NCI-H2171 treated with DMSO at 0.1 percent for 48 hours (cell line): Measurements from ENCODE around the gene DDX24.

ENCODE experiments used
- DNase-seq: peaks from one replicate; lab custom pipeline; 2025; lab: John Stamatoyannopoulos, UW

The DDX24 gene, protein sequence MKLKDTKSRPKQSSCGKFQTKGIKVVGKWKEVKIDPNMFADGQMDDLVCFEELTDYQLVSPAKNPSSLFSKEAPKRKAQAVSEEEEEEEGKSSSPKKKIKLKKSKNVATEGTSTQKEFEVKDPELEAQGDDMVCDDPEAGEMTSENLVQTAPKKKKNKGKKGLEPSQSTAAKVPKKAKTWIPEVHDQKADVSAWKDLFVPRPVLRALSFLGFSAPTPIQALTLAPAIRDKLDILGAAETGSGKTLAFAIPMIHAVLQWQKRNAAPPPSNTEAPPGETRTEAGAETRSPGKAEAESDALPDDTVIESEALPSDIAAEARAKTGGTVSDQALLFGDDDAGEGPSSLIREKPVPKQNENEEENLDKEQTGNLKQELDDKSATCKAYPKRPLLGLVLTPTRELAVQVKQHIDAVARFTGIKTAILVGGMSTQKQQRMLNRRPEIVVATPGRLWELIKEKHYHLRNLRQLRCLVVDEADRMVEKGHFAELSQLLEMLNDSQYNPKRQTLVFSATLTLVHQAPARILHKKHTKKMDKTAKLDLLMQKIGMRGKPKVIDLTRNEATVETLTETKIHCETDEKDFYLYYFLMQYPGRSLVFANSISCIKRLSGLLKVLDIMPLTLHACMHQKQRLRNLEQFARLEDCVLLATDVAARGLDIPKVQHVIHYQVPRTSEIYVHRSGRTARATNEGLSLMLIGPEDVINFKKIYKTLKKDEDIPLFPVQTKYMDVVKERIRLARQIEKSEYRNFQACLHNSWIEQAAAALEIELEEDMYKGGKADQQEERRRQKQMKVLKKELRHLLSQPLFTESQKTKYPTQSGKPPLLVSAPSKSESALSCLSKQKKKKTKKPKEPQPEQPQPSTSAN

DNA sequence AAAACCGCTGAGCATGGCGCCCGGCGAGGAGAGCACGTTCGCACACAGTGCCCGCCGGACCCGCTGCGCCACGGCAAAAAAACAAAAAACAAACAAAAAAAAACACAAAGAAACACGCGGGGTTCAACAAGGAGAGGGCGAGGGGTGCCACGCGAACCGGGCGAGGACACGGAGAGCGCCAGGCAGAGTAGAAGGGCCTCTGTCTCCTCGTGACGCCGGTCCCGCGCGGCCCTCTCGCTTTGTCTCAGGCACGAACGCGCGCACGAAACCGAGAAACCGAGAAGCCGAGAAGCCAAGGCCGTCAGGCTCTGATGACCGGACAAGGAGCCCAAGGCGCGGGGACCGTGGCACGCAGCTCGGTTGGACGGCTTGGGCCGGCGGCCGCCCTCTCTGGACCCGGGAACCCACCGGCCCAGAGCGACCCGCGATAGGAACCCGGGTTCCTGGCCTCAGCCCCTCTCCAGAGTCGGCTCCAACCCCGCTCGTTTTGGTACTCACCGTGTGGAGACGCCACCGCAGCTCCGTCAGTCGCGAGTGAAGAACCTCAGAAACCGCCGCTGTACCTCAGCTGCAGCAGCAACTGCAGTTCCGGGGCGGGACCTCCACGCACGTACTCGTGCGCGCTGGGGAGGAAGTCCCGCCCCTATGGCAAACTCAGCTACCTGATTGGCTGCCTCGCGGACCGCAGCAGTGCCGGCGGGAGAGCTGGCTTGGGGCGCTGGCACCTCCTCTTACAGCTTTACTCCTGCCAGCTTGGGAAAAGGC lies at the start of gene DDX24, which contains the start of gene IFI27L1:
Gene DDX24, minus strand, starts transcription at position 582 of the 765 bp plus-strand sequence. CDS start 1,460 bp downstream, outside the sequence.
Gene IFI27L1, plus strand, starts transcription at position 690 of the 765 bp plus-strand sequence. CDS start 15,628 bp downstream, outside the sequence.
- DNase-seq: peak; percentile 95

DNA sequence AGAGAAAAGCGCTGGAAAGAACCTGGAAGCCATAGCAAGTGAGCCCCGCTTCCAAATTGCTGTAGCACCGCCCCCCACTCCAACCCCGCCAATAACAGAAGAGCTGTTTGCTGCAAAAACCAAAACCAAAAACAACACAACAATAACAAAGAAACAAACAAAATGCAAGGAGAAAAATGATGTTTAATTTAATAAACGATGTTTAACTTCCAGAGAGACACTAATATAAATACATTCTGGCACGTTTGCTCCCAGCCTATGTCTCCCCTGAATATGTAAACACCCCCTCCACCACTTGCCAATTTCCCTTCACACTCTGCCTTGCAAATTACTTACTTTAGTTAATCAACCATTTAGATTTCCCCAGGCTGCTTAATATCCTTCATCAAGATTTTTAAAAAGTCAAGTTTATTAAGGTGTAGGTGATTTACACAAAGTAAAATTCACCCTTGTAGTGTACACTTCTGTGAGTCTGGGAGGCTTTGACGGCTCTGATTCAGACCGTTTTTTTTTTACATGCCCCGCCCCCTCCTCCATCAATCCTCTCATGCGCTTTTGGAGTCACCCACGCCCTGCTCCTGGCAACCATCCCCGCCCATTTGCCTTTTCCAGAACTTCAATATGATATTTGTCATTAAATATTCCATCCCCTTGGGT lies 48.9 kb upstream of the DDX24 start:
- DNase-seq: peak; percentile 76

DNA sequence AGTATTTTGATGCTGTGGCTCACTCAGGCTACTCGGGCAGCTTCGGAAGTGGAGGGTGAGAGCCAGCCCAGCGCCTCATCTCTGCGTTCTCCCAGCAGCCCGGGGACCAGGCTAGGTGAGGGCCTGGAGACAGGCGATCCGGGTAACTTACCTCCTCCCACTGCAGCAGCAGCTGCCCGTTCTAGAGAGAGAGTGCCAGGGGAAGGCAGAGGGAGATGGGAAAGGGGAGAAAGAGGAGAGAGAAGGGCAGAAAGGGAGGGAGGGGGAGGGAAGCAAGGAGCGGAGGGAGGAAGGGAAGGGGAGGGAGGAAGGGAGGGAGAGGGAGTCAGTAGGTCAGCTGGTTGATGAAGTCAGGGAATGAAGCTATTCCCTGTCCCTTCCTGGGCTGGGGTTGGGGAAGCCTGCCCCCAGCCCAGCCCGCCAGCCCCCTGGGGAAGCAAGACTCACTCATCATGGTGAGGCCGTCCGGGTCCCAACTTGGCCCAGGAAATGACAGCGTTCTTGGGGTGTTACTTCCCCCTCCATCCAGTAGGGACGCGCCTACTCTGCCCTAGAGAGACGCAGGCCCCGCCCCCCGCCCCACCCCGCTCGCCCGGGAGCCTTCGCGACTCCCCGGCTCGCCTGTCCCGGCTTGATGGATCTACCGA lies 48.2 kb upstream of the DDX24 start, which contains the start of gene IFI27L2:
Gene IFI27L2, minus strand, starts transcription at position 494 of the 647 bp plus-strand sequence. Its CDS starts 40 bp downstream, at position 454.
- DNase-seq: peak; percentile 89

DNA sequence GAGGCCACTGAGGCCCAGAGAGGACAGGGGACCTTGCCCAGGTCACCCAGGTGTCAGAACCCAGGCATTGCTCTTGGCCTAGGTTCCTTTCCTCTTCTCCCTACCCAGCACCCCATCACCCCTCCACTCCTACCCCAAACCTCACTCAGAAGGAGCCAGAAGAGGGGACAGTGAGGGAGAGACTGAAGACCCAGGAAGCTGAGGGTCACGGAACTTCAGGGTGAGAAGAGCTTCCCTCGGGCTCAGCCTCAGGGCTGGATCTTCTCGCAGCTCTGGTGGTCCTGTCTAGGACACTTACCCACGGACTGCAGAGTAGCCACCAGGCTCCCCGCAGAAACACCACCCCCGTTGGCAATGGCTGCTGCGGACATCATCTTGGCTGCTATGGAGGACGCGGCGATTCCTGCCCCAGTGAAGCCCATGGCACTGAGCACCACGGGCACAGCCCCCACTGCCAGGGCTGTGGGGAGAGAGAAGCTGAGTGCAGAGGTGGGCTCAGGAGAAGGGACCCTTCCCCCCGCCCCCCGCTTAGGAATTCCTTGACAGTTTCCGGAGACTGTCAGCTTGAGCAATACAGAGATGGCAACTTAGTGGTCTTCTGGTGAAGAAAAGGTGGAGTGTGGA lies 47.3 kb upstream of the DDX24 start:
- DNase-seq: no peak

DNA sequence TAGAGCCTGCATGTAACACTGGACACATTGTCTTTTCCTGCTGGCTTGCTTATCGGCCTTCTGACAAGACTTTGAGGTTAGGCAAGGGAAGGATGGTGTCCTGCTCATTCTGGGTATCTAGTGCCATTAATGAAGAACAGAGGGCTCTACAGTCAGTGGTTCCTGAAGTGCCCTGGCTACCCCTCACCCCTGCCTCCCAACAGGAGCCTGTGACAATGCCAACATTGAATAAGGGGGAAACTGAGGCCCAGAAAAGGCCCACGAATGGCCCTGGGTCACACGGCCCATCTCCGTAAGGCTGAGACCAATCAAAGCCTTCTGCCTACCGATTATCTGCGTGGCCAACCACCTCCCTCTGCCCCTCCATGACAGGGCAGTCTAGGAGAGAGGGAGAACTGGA lies 46.3 kb upstream of the DDX24 start:
- no peak for DNase-seq

DNA sequence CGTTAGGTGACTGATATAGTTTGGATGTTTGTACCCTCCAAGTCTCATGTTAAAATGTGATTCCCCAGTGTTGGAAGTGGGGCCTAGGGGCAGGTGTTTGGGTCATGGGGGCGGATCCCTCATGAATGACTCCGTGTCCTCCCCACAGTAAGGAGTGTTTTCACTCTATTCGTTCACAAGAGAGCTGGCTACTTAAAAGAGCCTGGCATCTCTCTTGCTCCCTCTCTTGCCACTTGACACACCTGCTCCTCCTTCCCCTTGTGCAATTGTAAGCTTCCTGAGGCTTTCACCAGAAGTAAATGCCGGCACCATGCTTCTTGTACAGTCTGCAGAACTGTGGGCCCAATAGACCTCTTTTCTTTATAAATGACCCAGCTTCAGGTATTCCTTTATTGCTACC lies 45.8 kb upstream of the DDX24 start:
- DNase-seq: no peak

DNA sequence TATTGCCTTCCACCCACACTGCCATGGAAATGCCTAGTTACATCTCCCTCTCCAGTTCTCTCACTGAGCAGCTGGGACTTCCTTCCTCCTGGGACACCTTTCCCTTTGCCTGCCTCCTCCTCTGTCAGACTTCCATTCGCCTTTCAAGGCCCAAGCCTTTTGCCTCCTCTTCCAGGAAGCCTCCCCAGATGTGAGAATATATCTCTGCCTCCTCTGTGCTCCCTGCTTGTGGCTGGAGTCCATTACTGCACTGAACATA lies 45.3 kb upstream of the DDX24 start:
- no peak for DNase-seq

DNA sequence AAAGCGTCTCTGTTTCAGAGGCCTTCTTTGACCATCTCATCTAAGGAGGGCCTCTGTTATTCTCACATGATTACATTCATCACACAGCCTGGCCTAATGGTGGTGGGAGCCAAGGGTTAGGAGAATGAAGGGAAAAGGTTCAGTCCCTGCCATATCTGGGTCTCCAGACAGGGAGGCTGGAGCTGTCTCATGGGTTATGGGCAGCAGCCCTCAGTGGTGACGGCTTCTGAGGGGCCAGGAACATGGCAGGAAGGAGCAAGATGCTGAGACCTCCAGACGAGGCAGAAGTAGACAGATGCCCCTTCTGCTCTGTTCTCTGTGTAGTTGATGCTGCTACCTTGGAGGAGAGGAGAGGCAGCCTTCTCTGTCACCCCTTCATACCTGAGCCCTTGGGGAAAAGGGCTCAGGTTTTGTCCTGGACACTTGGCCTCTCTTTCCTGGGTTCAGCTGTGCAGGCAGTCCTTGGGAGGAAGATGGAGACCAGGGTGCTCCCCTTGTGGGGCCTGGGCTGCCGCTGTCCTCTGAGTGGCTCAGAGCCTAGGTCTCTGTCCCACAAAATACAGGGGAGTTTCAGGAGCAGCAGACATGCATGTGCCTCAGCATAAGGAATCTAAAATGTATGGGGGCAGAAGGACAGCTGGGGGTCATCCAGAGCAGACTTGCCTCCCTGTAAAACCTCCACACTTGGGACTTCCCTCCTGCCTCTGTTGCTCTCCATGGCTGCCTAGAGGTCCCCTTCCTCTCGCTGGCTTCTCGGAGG lies 44.8 kb upstream of the DDX24 start:
- no peak for DNase-seq

DNA sequence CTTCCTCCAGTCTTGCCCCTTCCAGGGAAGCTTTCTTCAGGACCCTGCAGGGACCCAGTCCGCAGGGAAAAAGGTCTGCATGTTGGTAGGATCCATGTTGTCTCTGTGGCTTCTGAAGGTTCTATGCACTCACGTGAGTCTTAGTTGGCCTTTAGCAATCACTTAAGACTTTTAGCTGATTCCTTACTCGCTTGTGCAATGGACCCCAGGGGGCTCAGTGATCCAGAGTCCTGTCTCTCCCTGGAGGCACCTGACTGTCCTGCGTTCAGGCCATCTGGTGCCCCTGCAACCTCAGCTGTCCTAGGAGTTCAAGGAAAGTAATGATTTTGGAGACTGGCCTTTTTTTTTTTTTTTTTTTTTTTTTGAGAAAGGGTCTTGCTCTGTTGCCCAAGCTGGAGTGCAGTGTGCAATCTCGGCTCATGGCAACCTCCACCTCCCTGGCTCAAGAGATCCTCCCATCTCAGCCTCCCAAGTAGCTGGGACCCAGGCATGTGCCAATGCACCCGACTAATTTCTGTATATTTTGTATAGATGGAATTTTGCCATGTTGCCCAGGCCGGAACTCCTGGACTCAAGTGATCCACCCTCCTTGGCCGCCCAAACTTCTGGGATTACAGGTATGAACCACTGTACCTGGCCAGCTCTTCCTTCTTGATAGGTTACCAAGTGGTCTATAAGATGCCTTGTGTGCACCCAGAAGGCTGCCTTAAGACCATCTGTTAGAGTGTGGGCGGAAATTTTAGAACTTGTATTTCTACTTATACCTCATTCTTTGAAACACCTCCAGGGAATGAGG lies 43.8 kb upstream of the DDX24 start:
- DNase-seq: no peak

DNA sequence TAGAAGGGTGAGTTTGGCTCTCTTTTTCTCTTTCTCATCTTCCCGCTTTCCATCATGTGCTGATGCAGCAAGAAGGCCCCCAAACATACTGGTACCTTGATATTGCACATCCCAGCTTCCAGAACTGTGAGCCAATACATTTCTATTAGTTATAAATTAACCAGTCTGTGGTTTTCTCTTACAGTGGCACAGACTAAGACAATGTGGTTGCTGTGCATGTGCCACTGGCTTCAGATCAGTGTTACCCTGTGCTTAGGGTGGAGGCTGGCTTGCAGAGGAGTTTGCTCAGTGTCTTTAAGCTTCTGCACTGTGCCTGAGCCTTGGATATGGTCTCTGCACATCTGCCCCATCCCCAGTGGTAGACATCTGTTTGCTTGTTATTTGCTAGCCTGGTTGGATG lies 42.9 kb upstream of the DDX24 start:
- DNase-seq: no peak

DNA sequence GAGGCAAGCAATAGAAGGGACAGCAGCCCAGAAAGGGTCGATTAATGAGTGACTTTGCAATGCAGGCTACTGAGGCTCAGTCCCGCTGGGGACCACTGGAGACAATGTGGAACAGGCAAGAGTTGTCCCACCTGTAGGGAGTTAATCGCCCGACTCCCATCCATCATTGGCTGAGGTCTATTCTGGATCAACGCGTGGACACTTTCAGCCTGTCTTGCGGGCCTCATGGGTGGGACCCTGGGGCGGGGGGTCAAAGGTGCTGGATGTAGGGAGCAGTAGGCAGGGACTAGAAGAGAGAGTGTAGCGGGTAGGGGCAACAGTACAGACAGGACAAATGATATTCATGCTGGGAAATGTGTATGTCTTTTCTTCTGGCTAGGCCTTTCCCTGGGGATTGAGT lies 42.3 kb upstream of the DDX24 start:
- DNase-seq: no peak

DNA sequence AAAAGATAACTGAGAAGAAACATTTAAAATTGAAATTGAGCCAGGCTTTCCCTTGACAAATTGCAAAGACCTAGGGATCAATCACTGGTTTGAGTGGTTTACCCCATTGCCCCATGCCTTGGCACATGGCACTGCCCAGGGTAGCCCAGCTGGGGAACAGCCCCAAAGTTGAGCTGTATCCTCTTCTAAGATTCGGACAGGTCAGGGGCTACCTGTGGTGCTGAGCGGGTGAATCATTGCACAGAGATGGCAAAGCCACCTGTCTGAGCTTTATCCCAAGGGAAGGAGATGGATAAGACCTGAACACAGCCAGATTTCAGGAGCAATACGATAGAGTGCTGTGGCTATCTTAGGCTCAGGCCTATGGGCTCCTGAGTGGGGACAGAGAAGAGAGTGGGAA lies 41.4 kb upstream of the DDX24 start:
- DNase-seq: no peak

DNA sequence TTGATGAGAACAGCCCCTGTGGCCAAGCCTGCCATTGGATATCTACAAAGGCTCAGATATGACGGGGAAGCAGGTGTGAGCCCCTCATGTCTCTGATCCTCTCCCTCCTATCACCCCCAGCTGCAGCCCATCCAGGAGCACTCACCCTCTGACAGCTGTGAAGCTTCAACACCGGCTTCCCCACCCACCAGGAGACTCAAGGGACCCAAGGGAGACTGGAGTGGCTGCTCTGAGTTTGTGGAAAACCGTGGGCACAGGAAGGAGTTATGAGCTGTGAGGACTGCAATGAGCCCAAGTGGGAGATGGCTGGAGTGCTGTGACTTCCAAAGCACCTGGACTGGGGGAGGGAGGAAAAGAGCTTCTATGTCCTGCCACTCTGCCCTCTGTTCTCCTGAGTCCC lies 40.5 kb upstream of the DDX24 start:
- no peak for DNase-seq

DNA sequence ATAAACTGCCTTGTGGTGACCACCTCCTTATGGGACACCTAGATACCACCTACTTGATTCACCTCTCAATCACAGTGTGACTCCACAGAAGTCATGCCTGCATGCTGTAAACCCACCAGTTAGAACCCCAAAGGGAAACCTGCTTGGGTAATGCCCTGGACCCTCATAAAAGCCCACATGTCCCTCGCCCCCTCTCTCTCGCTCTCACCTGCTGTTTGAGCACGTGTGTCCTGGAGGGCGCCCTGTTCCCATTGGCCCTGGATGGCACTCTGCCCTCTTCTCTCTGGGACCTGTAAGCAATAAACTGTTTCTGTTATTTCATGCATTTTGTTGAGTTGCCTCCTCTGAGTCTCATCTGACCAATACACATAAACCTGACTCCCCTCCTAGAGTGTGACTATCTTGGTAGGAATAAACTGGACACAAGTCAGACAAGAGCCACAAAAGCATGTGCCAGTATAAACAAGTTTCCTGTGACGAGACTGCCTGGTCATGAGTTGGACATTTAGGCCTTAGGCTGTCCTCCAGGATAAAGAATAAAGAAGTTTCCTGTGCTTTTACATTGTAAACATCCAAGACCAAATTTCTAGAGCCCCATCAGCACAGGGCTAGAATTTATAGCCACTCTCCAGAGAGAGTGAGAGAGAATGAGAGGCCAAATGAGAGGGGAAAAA lies 39.8 kb upstream of the DDX24 start:
- no peak for DNase-seq

DNA sequence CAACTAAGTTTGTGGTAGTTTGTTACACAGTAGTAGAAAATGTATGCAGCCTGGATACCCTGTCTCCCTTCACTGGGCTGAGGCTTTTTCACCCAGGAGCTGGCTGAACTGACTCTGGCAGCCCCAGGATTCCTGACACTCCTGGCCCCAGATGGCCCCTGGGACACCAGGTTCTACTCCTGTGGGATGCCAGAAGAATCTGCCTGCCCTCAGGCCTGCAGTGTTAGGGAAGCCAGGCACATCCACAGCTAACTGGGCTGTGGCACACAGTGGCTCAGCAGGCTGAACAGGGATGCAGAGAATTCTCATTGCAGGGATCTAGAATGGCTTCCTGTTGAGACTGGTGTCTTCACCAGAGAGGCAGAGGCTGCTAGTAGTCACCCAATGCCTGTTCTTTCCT lies 38.1 kb upstream of the DDX24 start:
- no peak for DNase-seq

DNA sequence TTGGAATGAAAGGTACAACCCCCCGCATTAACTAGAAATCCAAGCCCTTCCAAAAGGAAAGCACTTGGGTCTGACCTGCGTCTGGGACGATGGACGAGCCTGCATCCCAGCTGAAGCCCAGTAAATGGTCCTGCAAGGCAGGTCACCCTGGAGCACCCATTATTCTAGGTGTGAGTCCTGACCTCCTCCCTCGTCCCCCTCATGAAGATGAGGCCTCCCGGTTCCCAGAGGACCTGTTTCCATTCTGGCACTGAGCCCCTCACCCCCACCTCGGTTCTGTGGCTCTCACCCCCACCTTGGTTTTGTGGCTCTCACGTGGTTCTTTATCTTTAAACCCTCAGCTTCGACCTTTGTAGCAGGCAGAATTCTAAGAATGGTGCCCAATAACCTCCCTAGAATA lies 36.9 kb upstream of the DDX24 start:
- DNase-seq: no peak

DNA sequence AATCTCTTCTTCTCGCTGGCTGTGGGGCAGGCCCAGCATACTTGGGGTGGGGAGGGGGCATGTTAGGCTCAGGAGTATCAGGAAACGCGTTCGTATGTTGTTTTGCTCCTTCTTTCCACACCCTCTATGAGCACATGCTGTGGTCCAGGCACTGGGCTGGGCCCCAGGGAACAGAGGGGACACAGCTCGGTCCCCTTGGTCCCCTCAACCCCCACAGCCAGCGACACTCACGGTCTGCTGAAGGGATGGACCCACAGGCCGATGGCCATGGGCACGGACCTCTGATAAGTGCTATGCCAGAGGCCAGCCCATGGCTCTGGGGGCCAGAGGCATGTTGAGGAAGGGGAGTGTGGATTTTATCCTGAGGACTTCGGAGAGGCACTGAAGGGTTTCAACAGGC lies 35.7 kb upstream of the DDX24 start:
- no peak for DNase-seq

DNA sequence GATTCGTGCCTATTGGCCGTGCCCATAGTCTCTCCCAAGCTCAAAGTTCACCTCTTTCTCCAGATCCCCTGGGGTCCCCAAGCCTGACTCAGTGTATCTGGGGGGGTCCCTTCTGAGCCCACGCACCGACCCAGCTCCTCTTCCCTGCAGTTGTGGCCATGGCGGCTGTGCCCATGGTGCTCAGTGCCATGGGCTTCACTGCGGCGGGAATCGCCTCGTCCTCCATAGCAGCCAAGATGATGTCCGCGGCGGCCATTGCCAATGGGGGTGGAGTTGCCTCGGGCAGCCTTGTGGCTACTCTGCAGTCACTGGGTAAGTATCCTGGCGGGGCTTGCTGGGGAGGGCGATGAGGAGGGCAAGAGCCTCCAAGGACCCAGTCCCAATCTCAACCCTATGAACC lies 34.6 kb upstream of the DDX24 start:
- DNase-seq: no peak
